HG02981 (cell line): Measurements from ENCODE around the gene LTB4R.
A peak's percentile ranks its signal among the peaks of the same experiment; 100 is the strongest.
"Not testable (repeated sequence)": the region's sequence is repeated elsewhere in the genome, so short reads cannot be mapped to it uniquely, and the experiment has no call there.

Source experiments
- ATAC-seq: cut with Tn5 transposase; IDR thresholded peaks from one replicate; pipeline ENCODE4 v1.9.1; 2021; ENCODE audit warnings: mild to moderate bottlenecking, moderate library complexity; ENCODE audit not compliant: unreplicated experiment

The LTB4R gene

GRCh38 chr14:24317141-24317928 lies 6.0 kb downstream of the LTB4R start:
- no peak for ATAC-seq

GRCh38 chr14:24321212-24321975 lies 10.1 kb downstream of the LTB4R start:
- no peak for ATAC-seq

GRCh38 chr14:24322672-24323071 lies 11.4 kb downstream of the LTB4R start:
- ATAC-seq, result no peak

GRCh38 chr14:24323341-24323740 lies 12.0 kb downstream of the LTB4R start:
- no peak for ATAC-seq

- no peak for ATAC-seq
These were observed 12.7 kb downstream of the LTB4R start for GRCh38 chr14:24324024-24324423.

- ATAC-seq, result no peak
These were observed 13.8 kb downstream of the LTB4R start for GRCh38 chr14:24325041-24325530.

GRCh38 chr14:24325963-24326362 lies 14.7 kb downstream of the LTB4R start:
- no peak for ATAC-seq

- no peak for ATAC-seq
These were observed 16.0 kb downstream of the LTB4R start for GRCh38 chr14:24327303-24327702.

- ATAC-seq, result not testable (repeated sequence)
These were observed 16.6 kb downstream of the LTB4R start for GRCh38 chr14:24327914-24328313.

GRCh38 chr14:24329073-24329663 lies 17.9 kb downstream of the LTB4R start:
- ATAC-seq, result no peak

- ATAC-seq, result no peak
These were observed 18.4 kb downstream of the LTB4R start for GRCh38 chr14:24329736-24330135.

GRCh38 chr14:24330973-24331674 lies 19.8 kb downstream of the LTB4R start:
- ATAC-seq, result no peak

GRCh38 chr14:24331731-24332267 lies 20.5 kb downstream of the LTB4R start:
- no peak for ATAC-seq

GRCh38 chr14:24332268-24332993 lies 21.1 kb downstream of the LTB4R start:
- peak; percentile 86 for ATAC-seq

GRCh38 chr14:24334431-24335291 lies 23.4 kb downstream of the LTB4R start, which contains the start of gene ADCY4:
TSS of gene ADCY4 (minus strand) at chr14:24335071. CDS start at chr14:24334652, 419 bp downstream.
- ATAC-seq, result no peak

GRCh38 chr14:24335461-24336171 lies 24.3 kb downstream of the LTB4R start:
- no peak for ATAC-seq

GRCh38 chr14:24337144-24337823 lies 26.0 kb downstream of the LTB4R start:
- no peak for ATAC-seq

- no peak for ATAC-seq
These were observed 26.5 kb downstream of the LTB4R start for GRCh38 chr14:24337824-24338175.
